HepG2 (cell line): ENCODE results near the gene CDK17. TPM values are rescaled to one million over a fixed set of nuclear protein-coding genes. Genes with fewer than 3 reads are reported as not detected.

Source experiments
- NFKBIZ ChIP-seq: IDR thresholded peaks from 2 replicates; pipeline ENCODE4 v1.6.1; 2018; ENCODE audit warnings: missing genetic modification reagents, missing compliant biosample characterization
- PHB2 ChIP-seq: fragments of 450-650 bp; IDR thresholded peaks from 2 replicates; pipeline ENCODE4 v1.6.1; 2018; ENCODE audit not compliant: partially characterized antibody
- RARA ChIP-seq: IDR thresholded peaks from 2 replicates; pipeline ENCODE4 v1.6.1; 2016; ENCODE audit warnings: missing genetic modification reagents, missing compliant biosample characterization
- RBAK ChIP-seq: sonication (generic); formaldehyde crosslinking; IDR thresholded peaks from 2 replicates; pipeline ENCODE4 v1.5.1; 2020; ENCODE audit warnings: mild to moderate bottlenecking, missing genetic modification reagents
- ZNF101 ChIP-seq: sonication (generic); formaldehyde crosslinking; IDR thresholded peaks from 2 replicates; pipeline ENCODE4 v1.4.0; 2020; ENCODE audit warnings: mild to moderate bottlenecking, low read depth, missing genetic modification reagents, borderline replicate concordance
- ZNF354B ChIP-seq: sonication (generic); formaldehyde crosslinking; IDR thresholded peaks from 2 replicates; pipeline ENCODE4 v1.8.0; 2022; ENCODE audit warnings: mild to moderate bottlenecking, missing genetic modification reagents
- ZNF382 ChIP-seq: sonication (generic); formaldehyde crosslinking; IDR thresholded peaks from 2 replicates; pipeline ENCODE4 v1.5.0; 2020; ENCODE audit warnings: missing genetic modification reagents, mild to moderate bottlenecking, borderline replicate concordance
- ZNF570 ChIP-seq: sonication (generic); formaldehyde crosslinking; IDR thresholded peaks from 2 replicates; pipeline ENCODE4 v1.4.0; 2020; ENCODE audit warnings: mild to moderate bottlenecking, missing genetic modification reagents, borderline replicate concordance
- polyA plus RNA-seq, 8 experiments: library from polyadenylated mRNA; depleted of rRNA in 3 of 8; stranded (reverse) in 7 of 8; unstranded in 1 of 8; fragments of >200 nt; fragmentation: Illumina TruSeq in 4 of 8; extraction: Trizol in 4 of 8; gene quantifications; 2 replicates each; pipeline versions ENCODE4 v1.2.1 to v1.2.3, GENCODE V29; 2011 to 2016; ENCODE audit warnings: low read depth in 4 of 8, missing spikeins in 1 of 8, mixed read lengths in 1 of 8; ENCODE audit not compliant: insufficient read depth in 1 of 8
- total RNA-seq, 5 experiments: library from RNA; depleted of rRNA; stranded (reverse); fragments of >200 nt; fragmentation: Illumina TruSeq; extraction: Trizol; gene quantifications; 2 replicates each; pipeline ENCODE4 v1.2.3, GENCODE V29; 2016; ENCODE audit warnings: low read depth in 1 of 5
- TF ChIP-seq, protein P1 (sequence below): sonication (generic); formaldehyde crosslinking; IDR thresholded peaks from 2 replicates; pipeline ENCODE4 v1.4.0; 2020; ENCODE audit warnings: mild to moderate bottlenecking, missing genetic modification reagents, borderline replicate concordance
- TF ChIP-seq, protein P2 (sequence below): sonication (generic); formaldehyde crosslinking; IDR thresholded peaks from 2 replicates; pipeline ENCODE4 v1.4.0; 2020; ENCODE audit warnings: missing genetic modification reagents
- TF ChIP-seq, protein P3 (sequence below): fragments of 450-650 bp; IDR thresholded peaks from 2 replicates; pipeline ENCODE4 v1.6.1; 2017; ENCODE audit warnings: mild to moderate bottlenecking

Gene CDK17
- total and polyA plus RNA-seq, 2 of the 13 experiments (the other 11 are each of a cell fraction or from before 2014, with no cell fraction given): 9.9 to 22.3 TPM

DNA sequence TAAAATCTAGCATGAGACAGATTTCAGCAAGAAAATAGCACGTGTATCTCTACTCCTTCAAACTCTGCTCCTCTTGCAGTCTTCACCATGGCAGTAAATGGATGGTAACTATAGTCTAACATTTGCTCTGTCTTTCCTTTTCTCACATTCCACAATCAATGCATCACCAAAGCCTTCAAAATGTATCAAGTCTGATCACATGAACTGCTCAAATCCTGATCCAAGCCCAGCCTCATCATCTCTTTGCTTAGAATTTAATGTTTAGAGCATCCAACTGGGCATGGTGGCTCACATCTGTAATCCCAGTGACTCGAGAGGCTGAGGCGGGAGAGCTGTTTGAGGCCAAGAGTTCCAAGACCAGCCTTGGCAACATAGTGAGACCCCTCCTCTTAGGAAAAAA, 45.9 kb downstream of the CDK17 start (continued):
- TF ChIP-seq, protein P1, sequence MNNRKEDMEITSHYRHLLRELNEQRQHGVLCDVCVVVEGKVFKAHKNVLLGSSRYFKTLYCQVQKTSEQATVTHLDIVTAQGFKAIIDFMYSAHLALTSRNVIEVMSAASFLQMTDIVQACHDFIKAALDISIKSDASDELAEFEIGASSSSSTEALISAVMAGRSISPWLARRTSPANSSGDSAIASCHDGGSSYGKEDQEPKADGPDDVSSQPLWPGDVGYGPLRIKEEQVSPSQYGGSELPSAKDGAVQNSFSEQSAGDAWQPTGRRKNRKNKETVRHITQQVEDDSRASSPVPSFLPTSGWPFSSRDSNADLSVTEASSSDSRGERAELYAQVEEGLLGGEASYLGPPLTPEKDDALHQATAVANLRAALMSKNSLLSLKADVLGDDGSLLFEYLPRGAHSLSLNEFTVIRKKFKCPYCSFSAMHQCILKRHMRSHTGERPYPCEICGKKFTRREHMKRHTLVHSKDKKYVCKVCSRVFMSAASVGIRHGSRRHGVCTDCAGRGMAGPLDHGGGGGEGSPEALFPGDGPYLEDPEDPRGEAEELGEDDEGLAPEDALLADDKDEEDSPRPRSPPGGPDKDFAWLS (CRISPR knock-in tag): no peak
- TF ChIP-seq, protein P2, sequence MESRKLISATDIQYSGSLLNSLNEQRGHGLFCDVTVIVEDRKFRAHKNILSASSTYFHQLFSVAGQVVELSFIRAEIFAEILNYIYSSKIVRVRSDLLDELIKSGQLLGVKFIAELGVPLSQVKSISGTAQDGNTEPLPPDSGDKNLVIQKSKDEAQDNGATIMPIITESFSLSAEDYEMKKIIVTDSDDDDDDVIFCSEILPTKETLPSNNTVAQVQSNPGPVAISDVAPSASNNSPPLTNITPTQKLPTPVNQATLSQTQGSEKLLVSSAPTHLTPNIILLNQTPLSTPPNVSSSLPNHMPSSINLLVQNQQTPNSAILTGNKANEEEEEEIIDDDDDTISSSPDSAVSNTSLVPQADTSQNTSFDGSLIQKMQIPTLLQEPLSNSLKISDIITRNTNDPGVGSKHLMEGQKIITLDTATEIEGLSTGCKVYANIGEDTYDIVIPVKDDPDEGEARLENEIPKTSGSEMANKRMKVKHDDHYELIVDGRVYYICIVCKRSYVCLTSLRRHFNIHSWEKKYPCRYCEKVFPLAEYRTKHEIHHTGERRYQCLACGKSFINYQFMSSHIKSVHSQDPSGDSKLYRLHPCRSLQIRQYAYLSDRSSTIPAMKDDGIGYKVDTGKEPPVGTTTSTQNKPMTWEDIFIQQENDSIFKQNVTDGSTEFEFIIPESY (CRISPR knock-in tag): no peak
- TF ChIP-seq ZNF570 (no peak), PHB2 (no peak), ZNF354B (CRISPR knock-in tag) (no peak), RBAK (CRISPR knock-in tag) (no peak), ZNF382 (CRISPR knock-in tag) (no peak), RARA (CRISPR knock-in tag) (no peak), ZNF101 (CRISPR knock-in tag) (no peak), NFKBIZ (CRISPR knock-in tag) (no peak)
- TF ChIP-seq, protein P3, sequence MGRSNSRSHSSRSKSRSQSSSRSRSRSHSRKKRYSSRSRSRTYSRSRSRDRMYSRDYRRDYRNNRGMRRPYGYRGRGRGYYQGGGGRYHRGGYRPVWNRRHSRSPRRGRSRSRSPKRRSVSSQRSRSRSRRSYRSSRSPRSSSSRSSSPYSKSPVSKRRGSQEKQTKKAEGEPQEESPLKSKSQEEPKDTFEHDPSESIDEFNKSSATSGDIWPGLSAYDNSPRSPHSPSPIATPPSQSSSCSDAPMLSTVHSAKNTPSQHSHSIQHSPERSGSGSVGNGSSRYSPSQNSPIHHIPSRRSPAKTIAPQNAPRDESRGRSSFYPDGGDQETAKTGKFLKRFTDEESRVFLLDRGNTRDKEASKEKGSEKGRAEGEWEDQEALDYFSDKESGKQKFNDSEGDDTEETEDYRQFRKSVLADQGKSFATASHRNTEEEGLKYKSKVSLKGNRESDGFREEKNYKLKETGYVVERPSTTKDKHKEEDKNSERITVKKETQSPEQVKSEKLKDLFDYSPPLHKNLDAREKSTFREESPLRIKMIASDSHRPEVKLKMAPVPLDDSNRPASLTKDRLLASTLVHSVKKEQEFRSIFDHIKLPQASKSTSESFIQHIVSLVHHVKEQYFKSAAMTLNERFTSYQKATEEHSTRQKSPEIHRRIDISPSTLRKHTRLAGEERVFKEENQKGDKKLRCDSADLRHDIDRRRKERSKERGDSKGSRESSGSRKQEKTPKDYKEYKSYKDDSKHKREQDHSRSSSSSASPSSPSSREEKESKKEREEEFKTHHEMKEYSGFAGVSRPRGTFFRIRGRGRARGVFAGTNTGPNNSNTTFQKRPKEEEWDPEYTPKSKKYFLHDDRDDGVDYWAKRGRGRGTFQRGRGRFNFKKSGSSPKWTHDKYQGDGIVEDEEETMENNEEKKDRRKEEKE: no peak
